EL (cell line): ENCODE results near the gene DLX1.
"Not testable (repeated sequence)": the region's sequence is repeated elsewhere in the genome, so short reads cannot be mapped to it uniquely, and the experiment has no call there.

Experiments
- DNase-seq: peaks from one replicate; pipeline ENCODE4 v3.0.0-alpha.2; 2016

Gene DLX1

GRCh38 chr2:172066394-172066886, 18.9 kb upstream of the DLX1 start:
- DNase-seq, result no peak

- DNase-seq, result not testable (repeated sequence)
These were observed 17.4 kb upstream of the DLX1 start for GRCh38 chr2:172067905-172068304.

GRCh38 chr2:172070936-172071335, 14.4 kb upstream of the DLX1 start:
- no peak for DNase-seq

GRCh38 chr2:172072303-172072702, 13.0 kb upstream of the DLX1 start:
- no peak for DNase-seq

- DNase-seq, result no peak
These were observed 12.6 kb upstream of the DLX1 start for GRCh38 chr2:172072706-172073105.

GRCh38 chr2:172073518-172073917, 11.8 kb upstream of the DLX1 start:
- no peak for DNase-seq

GRCh38 chr2:172074254-172074653, 11.1 kb upstream of the DLX1 start:
- no peak for DNase-seq

GRCh38 chr2:172079416-172079815, 5.9 kb upstream of the DLX1 start:
- DNase-seq, result no peak

- peak; percentile 68 for DNase-seq
These were observed 5.3 kb upstream of the DLX1 start for GRCh38 chr2:172079838-172080640.

- DNase-seq, result no peak
These were observed 4.6 kb upstream of the DLX1 start for GRCh38 chr2:172080641-172081220.

GRCh38 chr2:172081221-172082022, 3.9 kb upstream of the DLX1 start:
- DNase-seq, result no peak

GRCh38 chr2:172082105-172082943, 3.0 kb upstream of the DLX1 start:
- peak; percentile 45 for DNase-seq

- DNase-seq, result peak; percentile 36
These were observed 2.2 kb upstream of the DLX1 start for GRCh38 chr2:172082944-172083627.

GRCh38 chr2:172083628-172084394, 1.5 kb upstream of the DLX1 start:
- DNase-seq, result no peak

- DNase-seq, result no peak
These were observed 987 bp upstream of the DLX1 start for GRCh38 chr2:172084395-172084644.

GRCh38 chr2:172084645-172085459, 455 bp upstream of the DLX1 start:
- DNase-seq, result peak; percentile 97

GRCh38 chr2:172086241-172087206, 1.2 kb downstream of the DLX1 start:
- DNase-seq, result peak; percentile 48

GRCh38 chr2:172087207-172087779, 2.0 kb downstream of the DLX1 start:
- DNase-seq, result no peak

- no peak for DNase-seq
These were observed 2.5 kb downstream of the DLX1 start for GRCh38 chr2:172087780-172088244.
